SK-N-SH treated with all-trans-retinoic acid at 6 μM for 48 hours (cell line): Measurements from ENCODE around the gene PLD5.

Source experiments
- ARNTL ChIP-seq: fragments of 450-650 bp; formaldehyde crosslinking; IDR thresholded peaks from 2 replicates; pipeline ENCODE4 v1.5.0; 2020; ENCODE audit warnings: low read depth, mild to moderate bottlenecking, moderate library complexity, borderline replicate concordance
- CREB5 ChIP-seq: fragments of 250-450 bp; sonication (Bioruptor Pico); IDR thresholded peaks from 2 replicates; pipeline ENCODE4 v1.5.1; 2020; ENCODE audit warnings: low read depth, mild to moderate bottlenecking, moderate library complexity
- CSDC2 ChIP-seq: fragments of 250-450 bp; sonication (Bioruptor Pico); IDR thresholded peaks from 2 replicates; pipeline ENCODE4 v1.5.0; 2020; ENCODE audit warnings: mild to moderate bottlenecking, moderate library complexity
- ISL1 ChIP-seq: fragments of 250-450 bp; sonication (Bioruptor Pico); IDR thresholded peaks from 2 replicates; pipeline ENCODE4 v2.1.2; 2022; ENCODE audit warnings: mild to moderate bottlenecking, moderate library complexity
- PATZ1 ChIP-seq: fragments of 250-450 bp; sonication (Bioruptor Pico); IDR thresholded peaks from 2 replicates; pipeline ENCODE4 v1.8.0; 2020; ENCODE audit warnings: mild to moderate bottlenecking, moderate library complexity, borderline replicate concordance
- POU6F1 ChIP-seq: fragments of 250-450 bp; sonication (Bioruptor Pico); IDR thresholded peaks from 2 replicates; pipeline ENCODE4 v1.8.0; 2021; ENCODE audit warnings: low read depth, mild to moderate bottlenecking, moderate library complexity, borderline replicate concordance
- PPARA ChIP-seq: fragments of 250-450 bp; sonication (Bioruptor Pico); IDR thresholded peaks from 2 replicates; pipeline ENCODE4 v1.5.0; 2020; ENCODE audit warnings: mild to moderate bottlenecking, borderline replicate concordance
- RARB ChIP-seq: fragments of 250-450 bp; sonication (Bioruptor Pico); IDR thresholded peaks from 2 replicates; pipeline ENCODE4 v1.8.0; 2021; ENCODE audit warnings: mild to moderate bottlenecking, moderate library complexity
- SNAI2 ChIP-seq: fragments of 250-450 bp; sonication (Bioruptor Pico); IDR thresholded peaks from 2 replicates; pipeline ENCODE4 v1.5.0; 2020; ENCODE audit warnings: mild to moderate bottlenecking, moderate library complexity
- TOX ChIP-seq: fragments of 250-450 bp; sonication (Bioruptor Pico); IDR thresholded peaks from 2 replicates; pipeline ENCODE4 v1.8.0; 2021; ENCODE audit warnings: mild to moderate bottlenecking, moderate library complexity, borderline replicate concordance
- TSHZ2 ChIP-seq: fragments of 250-450 bp; sonication (Bioruptor Pico); IDR thresholded peaks from 2 replicates; pipeline ENCODE4 v1.5.0; 2020; ENCODE audit warnings: mild to moderate bottlenecking, moderate library complexity
- ZFP3 ChIP-seq: fragments of 250-450 bp; sonication (Bioruptor Pico); IDR thresholded peaks from 2 replicates; pipeline ENCODE4 v1.5.0; 2020; ENCODE audit warnings: mild to moderate bottlenecking, moderate library complexity
- ZFP30 ChIP-seq: fragments of 450-650 bp; formaldehyde crosslinking; IDR thresholded peaks from 2 replicates; pipeline ENCODE4 v1.5.0; 2022; ENCODE audit warnings: mild to moderate bottlenecking, moderate library complexity

- TF ChIP-seq TSHZ2 (no peak), PATZ1 (CRISPR knock-in tag) (no peak), TOX (CRISPR knock-in tag) (no peak), ZFP3 (CRISPR knock-in tag) (no peak), CSDC2 (CRISPR knock-in tag) (no peak), ZFP30 (CRISPR knock-in tag) (no peak), ISL1 (CRISPR knock-in tag) (no peak), ARNTL (CRISPR knock-in tag) (no peak), RARB (CRISPR knock-in tag) (no peak), SNAI2 (CRISPR knock-in tag) (no peak), PPARA (CRISPR knock-in tag) (no peak), POU6F1 (CRISPR knock-in tag) (no peak), CREB5 (CRISPR knock-in tag) (no peak)
Measured at GRCh38 chr1:242412921-242413320, 111.6 kb downstream of the PLD5 start.
